ENCODE data around the gene SLC2A4.

SLC2A4 gene

GRCh38 chr17:7248796-7249195 is 32.7 kb upstream of the SLC2A4 start:
- DNase-seq, result no peak

DNA sequence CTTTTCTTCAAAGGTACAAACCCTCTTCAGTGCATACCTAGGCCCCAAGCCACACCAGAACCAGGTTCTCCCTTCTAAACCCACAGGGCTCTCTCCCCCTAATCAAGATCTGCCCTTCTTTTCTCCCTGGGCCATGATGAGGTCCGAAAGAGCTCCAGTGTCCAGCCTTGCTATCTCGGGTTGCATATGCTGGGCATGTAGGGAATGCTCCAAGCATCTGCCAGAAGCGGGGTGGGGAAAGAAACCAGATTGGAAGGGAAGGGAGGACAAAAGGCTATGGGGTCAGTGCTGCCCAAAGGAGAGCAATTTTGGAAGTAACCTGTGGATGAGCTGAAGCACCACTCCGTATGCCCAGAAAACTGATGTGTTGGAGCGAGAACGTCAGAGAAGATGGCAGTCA is 32.3 kb upstream of the SLC2A4 start:
- DNase-seq, result no peak

DNA sequence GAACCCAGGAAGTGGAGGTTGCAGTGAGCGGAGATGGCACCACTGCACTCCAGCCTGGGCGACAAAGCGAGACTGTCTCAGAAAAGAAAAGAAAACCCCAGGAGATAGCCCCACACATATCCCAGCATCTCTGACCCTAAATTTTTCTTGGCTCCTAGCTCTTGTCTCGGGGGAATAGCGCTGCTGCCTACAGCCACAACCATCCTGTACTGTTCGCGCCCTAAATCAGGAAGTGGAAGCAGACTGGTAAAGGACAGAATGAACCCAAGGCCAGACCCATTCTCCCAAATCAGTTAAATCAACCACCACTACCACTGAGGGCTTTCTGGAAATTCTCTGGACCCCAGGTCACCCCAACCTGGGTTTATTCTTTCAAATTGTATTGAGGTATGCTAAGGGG is 31.7 kb upstream of the SLC2A4 start:
- no peak for DNase-seq

- DNase-seq, result no peak
These were observed 30.6 kb upstream of the SLC2A4 start for GRCh38 chr17:7250695-7251627.

GRCh38 chr17:7251661-7252175 is 29.8 kb upstream of the SLC2A4 start, which contains the start of gene CTDNEP1:
CTDNEP1 (minus strand) TSS chr17:7251734; CDS start chr17:7251296, 438 bp downstream.
- DNase-seq, result peak; percentile 99

GRCh38 chr17:7252176-7253043 is 29.1 kb upstream of the SLC2A4 start, which contains the start of gene ELP5:
ELP5 (plus strand) TSS chr17:7252215; CDS start chr17:7252551, 336 bp downstream.
- DNase-seq, result peak; percentile 93

GRCh38 chr17:7253082-7253481 is 28.4 kb upstream of the SLC2A4 start:
- DNase-seq, result no peak

- no peak for DNase-seq
These were observed 27.0 kb upstream of the SLC2A4 start for GRCh38 chr17:7254511-7254910.

- DNase-seq, result no peak
These were observed 24.6 kb upstream of the SLC2A4 start for GRCh38 chr17:7256766-7257456.

GRCh38 chr17:7258731-7259554 is 22.6 kb upstream of the SLC2A4 start:
- no peak for DNase-seq

DNA sequence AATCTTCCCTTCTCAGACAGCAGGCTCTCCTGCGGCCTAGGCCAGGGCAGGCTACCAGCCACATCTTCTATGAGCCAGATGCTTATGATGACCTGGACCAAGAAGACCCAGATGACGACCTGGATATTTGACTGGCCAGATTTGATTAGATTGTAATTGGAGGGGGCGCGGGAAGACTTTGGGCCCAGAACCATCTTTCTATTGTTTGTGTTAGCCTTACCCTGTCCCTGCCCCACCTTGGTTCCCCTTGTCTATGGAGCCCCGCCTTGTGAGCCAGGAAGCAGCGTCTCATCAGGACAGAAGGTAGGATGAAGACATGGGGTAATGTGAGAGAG is 22.0 kb upstream of the SLC2A4 start:
- no peak for DNase-seq

GRCh38 chr17:7260151-7260550 is 21.4 kb upstream of the SLC2A4 start:
- DNase-seq, result no peak

DNA sequence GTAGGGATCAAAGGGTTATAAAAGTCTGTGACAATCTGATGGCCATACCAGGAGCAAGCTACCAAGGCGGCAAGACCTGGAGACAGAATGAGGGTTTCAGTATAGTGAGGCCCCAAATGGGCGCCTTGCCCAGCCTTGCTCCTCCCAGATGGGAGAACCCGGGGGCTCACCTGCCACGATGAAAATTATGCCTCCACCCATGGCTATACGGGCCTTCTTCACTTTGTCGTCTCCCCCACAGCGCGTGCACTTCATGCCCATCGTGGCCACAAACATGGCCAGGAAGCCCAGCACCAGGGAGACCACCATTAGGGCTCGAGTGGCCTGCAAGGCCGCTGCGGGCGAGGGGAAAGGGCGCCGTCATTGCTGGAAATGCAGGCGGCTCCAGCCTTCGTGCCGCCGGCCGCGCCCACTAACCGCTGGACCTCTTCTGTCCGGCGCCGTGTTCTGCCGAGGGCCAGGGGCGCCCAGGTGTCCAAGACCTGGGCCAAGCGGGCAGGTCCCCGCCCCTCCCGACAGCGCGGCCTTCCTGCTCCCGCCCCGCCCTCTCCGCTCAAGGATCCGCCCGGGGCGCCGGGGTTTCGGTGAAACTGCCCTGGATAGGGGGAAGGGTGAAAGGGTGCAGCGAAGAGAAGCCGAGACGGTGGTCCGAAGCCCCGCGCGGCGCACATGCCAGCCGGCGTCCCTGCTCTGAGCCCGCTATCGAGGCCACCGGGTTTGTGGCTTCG is 20.7 kb upstream of the SLC2A4 start:
- DNase-seq, result no peak

DNA sequence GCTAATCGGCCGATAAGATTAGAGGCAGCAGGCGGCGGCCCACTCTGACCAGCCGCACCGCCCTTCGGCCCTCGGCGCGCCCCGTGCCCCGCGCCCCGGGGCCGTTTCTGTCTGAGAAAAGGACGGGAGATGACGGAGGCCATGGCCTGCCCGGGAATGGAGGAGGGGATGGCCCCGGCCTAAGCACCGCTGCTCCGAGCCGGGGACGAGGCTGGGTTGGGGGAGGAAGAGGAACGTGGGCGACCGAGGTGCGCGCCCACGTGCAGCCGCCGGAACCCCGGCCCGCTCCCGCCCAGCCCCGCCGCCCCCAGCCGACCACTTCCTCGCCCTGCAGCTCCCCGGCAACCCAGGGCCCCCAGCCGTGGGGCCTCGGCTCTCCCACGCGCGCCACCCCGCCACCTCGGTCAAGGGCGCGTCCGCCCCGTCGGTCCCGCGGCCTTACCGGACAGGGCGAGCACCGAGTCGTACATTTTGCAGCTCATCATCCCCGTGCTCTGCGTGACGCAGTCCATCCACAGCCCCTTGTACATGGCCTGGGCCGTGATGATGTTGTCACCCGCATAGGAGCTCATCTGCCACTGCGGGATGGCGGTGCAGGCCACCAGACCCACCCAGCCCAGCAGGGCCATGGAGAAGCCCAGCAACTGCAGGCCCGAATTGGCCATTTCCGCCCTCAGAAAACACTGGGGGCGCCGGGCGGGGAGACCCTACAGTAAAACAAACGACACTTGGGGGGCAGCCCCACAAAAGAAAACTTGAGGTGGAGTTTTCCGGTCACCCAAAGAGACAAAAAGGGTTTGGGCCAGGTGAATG is 19.9 kb upstream of the SLC2A4 start:
- DNase-seq, result no peak

DNA sequence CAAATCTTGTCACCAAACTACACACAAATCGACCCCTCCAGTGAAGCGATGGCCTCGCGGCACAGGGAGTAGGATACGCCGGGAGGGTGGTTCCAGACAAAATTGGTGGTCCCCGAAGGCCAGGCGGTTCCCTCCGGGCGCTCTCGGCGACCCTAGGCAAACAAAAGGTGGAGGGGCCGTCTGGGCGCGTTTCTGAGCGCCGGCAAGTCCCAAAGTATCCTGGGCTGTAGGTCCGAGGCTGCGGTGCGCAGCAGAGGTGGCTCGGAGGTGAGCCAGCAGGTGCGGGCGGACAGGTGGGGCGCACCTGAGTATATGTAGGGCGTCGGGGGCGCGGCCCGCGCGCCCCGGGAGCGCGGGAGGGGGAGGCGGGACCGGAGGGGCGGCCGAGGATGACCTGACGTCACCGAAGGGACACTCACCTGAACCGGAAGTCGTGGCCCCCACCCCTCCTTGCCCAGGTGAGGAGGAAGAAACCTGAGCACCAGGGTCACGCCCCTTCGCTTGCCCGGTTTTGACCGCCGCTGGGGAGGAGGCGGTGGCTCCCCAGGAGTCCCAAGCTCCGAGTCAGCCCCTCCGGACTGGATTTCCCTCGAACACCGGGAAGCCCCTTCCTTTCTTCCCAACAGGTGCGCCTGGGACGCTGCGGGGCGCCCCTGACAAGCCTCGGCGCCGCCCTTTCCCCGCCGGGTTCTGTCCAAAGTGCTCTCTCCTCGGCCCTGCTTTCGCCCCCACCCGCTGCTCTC is 19.2 kb upstream of the SLC2A4 start, which contains the start of gene CLDN7:
Gene CLDN7, minus strand, starts transcription at position 287 of the 743 bp plus-strand sequence. CDS start 435 bp downstream, outside the sequence.
- DNase-seq, result no peak

GRCh38 chr17:7262935-7263800 is 18.4 kb upstream of the SLC2A4 start:
- DNase-seq, result no peak

- no peak for DNase-seq
These were observed 17.8 kb upstream of the SLC2A4 start for GRCh38 chr17:7263801-7264078.

GRCh38 chr17:7266784-7267183 is 14.7 kb upstream of the SLC2A4 start:
- DNase-seq, result no peak

GRCh38 chr17:7279448-7279847 is 2.1 kb upstream of the SLC2A4 start:
- no peak for DNase-seq

Measured in NCI-H1694 treated with DMSO at 0.1 percent for 48 hours (cell line).